K562 (cell line): ENCODE data around the gene HOXC10. TPM values are rescaled to one million over a fixed set of nuclear protein-coding genes. Genes with fewer than 3 reads are reported as not detected.

Experiments used
- ATAC-seq: fragments of 200-7000 bp; cut with Tn5 transposase; 3 replicates; pipeline ENCODE4 v1.9.1; 2020; ENCODE audit warnings: moderate library complexity
- BruUV-seq: library from RNA; stranded (reverse); fragments of 400-500 nt; replicated peaks from 2 replicates; lab custom pipeline; 2021; lab: Mats Ljungman, UMichigan
- CTCF ChIA-PET: fragments of 300-600 bp; formaldehyde crosslinking; extraction: SDS; loops from one replicate; lab custom pipeline; 2021; ENCODE audit warnings: low intra/inter-chr PET ratio; lab: Yijun Ruan, JAX
- POLR2A ChIA-PET: fragments of 300-600, 350-650 bp; sonication (Branson Sonifier 250); formaldehyde crosslinking; extraction: SDS; loops from one replicate; lab custom pipeline; 2021; ENCODE audit warnings: antibody characterized with exemption, inconsistent platforms; lab: Yijun Ruan, JAX
- DNase-seq, 4 experiments: peaks; one replicate each; pipeline versions ENCODE4 v3.0.0 to v3.0.0-alpha.2; 2011 to 2018; ENCODE audit warnings: low spot score in 3 of 4, mixed read lengths in 3 of 4; ENCODE audit errors: extremely low read depth in 1 of 4
- FAIRE-seq: peaks from 2 replicates; lab custom pipeline; 2011; peaks lifted over from hg19 to GRCh38; lab: Jason Lieb, UNC
- H2AFZ ChIP-seq: 2 replicates; pipeline ENCODE4 v1.6.0; 2011; ENCODE audit warnings: low read depth, low read length, control low read depth, inconsistent platforms
- H3K27ac ChIP-seq: fragments of 200-600 bp; 3 replicates; pipeline ENCODE4 v1.8.0; 2011; ENCODE audit warnings: low read depth, mild to moderate bottlenecking, control low read depth, inconsistent platforms, low read length, moderate library complexity, mixed read lengths; ENCODE audit errors: extremely low read depth
- H3K27me3 ChIP-seq, 2 experiments: fragments of 300-600 bp in 1 of 2; 2 replicates in 1 of 2; 3 replicates in 1 of 2; pipeline versions ENCODE4 v1.6.0 to v1.8.0; 2011; ENCODE audit warnings: inconsistent platforms in 2 of 2, low read length in 2 of 2, mild to moderate bottlenecking in 1 of 2, mixed read lengths in 1 of 2, moderate library complexity in 1 of 2; ENCODE audit not compliant: control insufficient read depth in 2 of 2, insufficient read depth in 2 of 2
- H3K36me3 ChIP-seq: fragments of 300-600 bp; 3 replicates; pipeline ENCODE4 v1.8.0; 2011; ENCODE audit warnings: mild to moderate bottlenecking, low read length, inconsistent platforms; ENCODE audit not compliant: control insufficient read depth, insufficient read depth
- H3K4me1 ChIP-seq, 2 experiments: fragments of 200-600 bp in 1 of 2; replicated peaks in 1 of 2; 2 replicates in 1 of 2; 3 replicates in 1 of 2; pipeline versions ENCODE4 v1.5.1 to v1.8.0; 2011; ENCODE audit warnings: inconsistent platforms in 2 of 2, low read length in 2 of 2, mild to moderate bottlenecking in 1 of 2, mixed read lengths in 1 of 2, moderate library complexity in 1 of 2; ENCODE audit not compliant: control insufficient read depth in 2 of 2, insufficient read depth in 2 of 2
- H3K4me2 ChIP-seq: 2 replicates; pipeline ENCODE4 v1.6.1; 2011; ENCODE audit warnings: low read length, control low read depth, inconsistent platforms, mixed read lengths; ENCODE audit not compliant: insufficient read depth
- H3K4me3 ChIP-seq: fragments of 200-600 bp; sonication (generic), shearing (Covaris generic); 2 replicates; pipeline ENCODE4 v1.5.1; 2016; ENCODE audit warnings: control low read depth, inconsistent platforms
- H3K79me2 ChIP-seq: fragments of 200-600 bp; 3 replicates; pipeline ENCODE4 v1.8.0; 2011; ENCODE audit warnings: low read length, inconsistent platforms; ENCODE audit not compliant: control insufficient read depth, insufficient read depth
- H3K9ac ChIP-seq, 2 experiments: 2 replicates each; pipeline versions ENCODE4 v1.6.0 to v1.6.1; 2011; ENCODE audit warnings: low read depth in 2 of 2, low read length in 2 of 2, control low read depth in 1 of 2, inconsistent platforms in 1 of 2, mild to moderate bottlenecking in 1 of 2, mixed read lengths in 1 of 2; ENCODE audit not compliant: insufficient read depth in 1 of 2
- H3K9me1 ChIP-seq: one replicate; pipeline ENCODE4 v1.6.0; 2011; ENCODE audit warnings: inconsistent platforms, mild to moderate bottlenecking, low read length, moderate library complexity; ENCODE audit not compliant: control insufficient read depth, insufficient read depth
- H3K9me3 ChIP-seq: replicated peaks from 2 replicates; pipeline ENCODE4 v1.5.1; 2011; ENCODE audit warnings: low read depth, low read length, inconsistent platforms; ENCODE audit not compliant: control insufficient read depth, insufficient read depth
- H4K20me1 ChIP-seq: replicated peaks from 2 replicates; pipeline ENCODE4 v1.6.1; 2011; ENCODE audit warnings: low read length, inconsistent platforms, mixed read lengths; ENCODE audit not compliant: control insufficient read depth, insufficient read depth
- C11orf30 ChIP-seq: fragments of 450-650 bp; IDR thresholded peaks from 2 replicates; pipeline ENCODE4 v1.6.1; 2016; ENCODE audit warnings: low read depth, mild to moderate bottlenecking
- ELF1 ChIP-seq: fragments of 200-800 bp; sonication (Bioruptor generic); IDR thresholded peaks from 2 replicates; pipeline ENCODE4 v1.6.1; 2016; ENCODE audit warnings: missing genetic modification characterization, missing compliant biosample characterization
- SPI1 ChIP-seq: IDR thresholded peaks from 2 replicates; pipeline ENCODE4 v1.6.1; 2011; ENCODE audit warnings: low read depth, low read length, control low read depth, borderline replicate concordance
- WGBS: fragments of 100-300 bp; shearing (Covaris generic); methylation state at CpG from one replicate; pipeline ENCODE4 v1.1.6; 2016; ENCODE audit warnings: low coverage, mixed read lengths; ENCODE audit not compliant: insufficient coverage; ENCODE audit errors: missing lambda C conversion rate; 5-methylcytosine and 5-hydroxymethylcytosine counted together
- in situ Hi-C: fragments of 300-500 bp; cut with MboI; formaldehyde crosslinking; loops from 4 replicates; pipeline ENCODE4 v1.15.0; 2018; ENCODE audit warnings: inconsistent platforms, mixed read lengths
- intact Hi-C: fragments of 100-400 bp; cut with micrococcal nuclease; formaldehyde crosslinking; loops from 2 replicates; pipeline ENCODE4 v1.14.2; 2022
- polyA plus RNA-seq, 8 experiments: library from polyadenylated mRNA; depleted of rRNA in 4 of 8; stranded (reverse) in 5 of 8; unstranded in 3 of 8; fragments of >200 nt; fragmentation: Nextera tagmentation in 2 of 8; fragmentation: Illumina TruSeq in 1 of 8; extraction: Ambion mirVana in 2 of 8; extraction: Trizol in 1 of 8; gene quantifications; 2 replicates each; pipeline versions ENCODE4 v1.2.1 to v1.2.3, GENCODE V29; 2011 to 2014; ENCODE audit warnings: inconsistent platforms in 1 of 8, missing spikeins in 1 of 8
- total RNA-seq, 7 experiments: library from RNA; depleted of rRNA in 6 of 7; stranded (reverse); fragments of >200 nt in 6 of 7; fragmentation: Illumina TruSeq in 2 of 7; extraction: Trizol in 2 of 7; gene quantifications; 2 replicates each; pipeline versions ENCODE4 v1.2.1 to v1.2.3, GENCODE V29; 2011 to 2021; ENCODE audit warnings: low replicate concordance in 1 of 7
- TF ChIP-seq, protein P1 (sequence below), 3 experiments: fragments of 200-800 bp in 1 of 3; sonication (Bioruptor generic) in 1 of 3; sonication (generic) in 1 of 3; formaldehyde crosslinking in 1 of 3; IDR thresholded peaks; 2 replicates each; pipeline versions ENCODE4 v1.6.1 to v1.8.0; 2016 to 2022; ENCODE audit warnings: mild to moderate bottlenecking in 2 of 3, missing compliant biosample characterization in 2 of 3, missing genetic modification characterization in 2 of 3, missing genetic modification reagents in 1 of 3
- TF ChIP-seq, protein P2 (sequence below): fragments of 450-650 bp; IDR thresholded peaks from 2 replicates; pipeline ENCODE4 v1.6.1; 2016; ENCODE audit warnings: missing biosample characterization, missing genetic modification characterization

HOXC10 gene
- total and polyA plus RNA-seq, 9 of the 15 experiments (the other 6 are each of a cell fraction or from before 2014, with no cell fraction given), result 0.13 to 0.77 (median 0.35) TPM; not detected in 2

DNA sequence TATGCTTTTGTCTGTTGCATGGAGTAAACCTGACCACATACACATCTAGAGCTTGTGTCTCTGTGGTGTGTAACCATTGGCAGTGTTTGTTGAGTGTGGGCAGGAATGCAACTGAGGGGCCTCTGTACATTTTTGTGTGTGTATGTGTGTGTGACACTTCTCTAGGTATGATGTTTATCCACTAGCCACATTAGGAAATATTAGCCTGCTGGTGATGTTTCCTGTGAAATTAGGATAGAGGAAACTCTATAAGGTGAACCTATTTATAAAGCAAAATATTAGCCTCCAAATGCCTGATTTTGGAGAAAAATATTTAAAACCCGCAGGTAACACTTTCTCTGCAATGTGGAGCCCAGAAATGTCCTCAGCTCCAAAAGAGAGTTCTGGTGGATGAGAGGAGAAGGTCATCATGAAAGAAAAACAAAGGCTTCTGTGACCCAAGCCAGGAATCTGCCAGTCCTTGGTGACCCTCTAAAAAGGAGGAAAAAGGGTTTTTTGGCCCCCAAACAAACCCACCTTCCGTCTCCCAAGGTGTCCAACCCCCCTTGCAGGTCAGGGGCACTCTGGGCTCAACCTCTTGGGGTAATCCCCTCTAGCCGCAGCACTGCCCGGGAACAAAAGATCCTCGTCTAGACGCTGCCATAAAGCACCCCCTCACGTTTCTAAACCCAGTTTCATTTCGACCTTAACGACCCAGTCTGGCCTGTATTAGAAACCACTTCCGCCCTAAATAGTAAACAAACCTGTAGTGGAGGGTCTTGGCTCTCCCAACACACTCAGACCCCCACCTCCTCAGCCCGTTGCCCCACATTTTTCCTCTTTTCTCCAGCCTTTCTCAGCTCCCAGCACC, 7.1 kb upstream of the HOXC10 start:
- peak overlapping the region; percentile 44 for H3K4me2 ChIP-seq
- FAIRE-seq, result no peak
- H3K9me3 ChIP-seq, result no peaks in the 10 kb centered on the region
- H3K4me3 ChIP-seq, result no peak overlapping the region
- TF ChIP-seq, protein P1, sequence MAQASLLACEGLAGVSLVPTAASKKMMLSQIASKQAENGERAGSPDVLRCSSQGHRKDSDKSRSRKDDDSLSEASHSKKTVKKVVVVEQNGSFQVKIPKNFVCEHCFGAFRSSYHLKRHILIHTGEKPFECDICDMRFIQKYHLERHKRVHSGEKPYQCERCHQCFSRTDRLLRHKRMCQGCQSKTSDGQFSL (CRISPR knock-in tag; IDR thresholded peaks at IDR 0.05), result no peak
- TF ChIP-seq, protein P1 (tag; IDR thresholded peaks at IDR 0.05), result 0 out of 4 replicates have a peak, but pooled peaks of 1 of the 2 experiments have one; percentile 30
- TF ChIP-seq, protein P2, sequence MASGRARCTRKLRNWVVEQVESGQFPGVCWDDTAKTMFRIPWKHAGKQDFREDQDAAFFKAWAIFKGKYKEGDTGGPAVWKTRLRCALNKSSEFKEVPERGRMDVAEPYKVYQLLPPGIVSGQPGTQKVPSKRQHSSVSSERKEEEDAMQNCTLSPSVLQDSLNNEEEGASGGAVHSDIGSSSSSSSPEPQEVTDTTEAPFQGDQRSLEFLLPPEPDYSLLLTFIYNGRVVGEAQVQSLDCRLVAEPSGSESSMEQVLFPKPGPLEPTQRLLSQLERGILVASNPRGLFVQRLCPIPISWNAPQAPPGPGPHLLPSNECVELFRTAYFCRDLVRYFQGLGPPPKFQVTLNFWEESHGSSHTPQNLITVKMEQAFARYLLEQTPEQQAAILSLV (tag), result no peak
- peak; percentile 29; the same call in 1 of the 2 replicates for TF ChIP-seq SPI1
- no peak for TF ChIP-seq C11orf30
- TF ChIP-seq ELF1 (tag), result 0 out of 2 replicates have a peak, but pooled peaks have one; percentile 23
- H3K9me1 ChIP-seq, result no peaks in the 10 kb centered on the region
- 0 out of 3 replicates have a peak, but pooled peaks have one; percentile 21 for ATAC-seq
- H3K36me3 ChIP-seq, result no peaks in the 10 kb centered on the region
- in situ Hi-C loops, result no loop called here
- WGBS, result 9% methylated on average over 10 of the region's 11 CpGs
- no peak overlapping the region for H3K27ac ChIP-seq
- peaks cover 5% of the 10 kb centered on the region; the same call in 1 of the 2 replicates for H4K20me1 ChIP-seq
- peaks cover 2 to 29% of the 10 kb centered on the region in 2 experiments; a peak in 2 of 5 replicates for H3K4me1 ChIP-seq
- CTCF ChIA-PET, result no interaction called here
- intact Hi-C loops, result no loop called here
- no peaks in the 10 kb centered on the region for H3K79me2 ChIP-seq
- POLR2A ChIA-PET, result interaction anchor here (0.5 to 1.9 kb wide), 4 partner anchors 10 to 554 kb away, joined by 3 to 11 read pairs (median 4); partner anchors contain the start of gene HOXC9
- H3K9ac ChIP-seq, result peak overlapping the region in 1 of 2 experiments; percentile 67; a peak in 1 of 4 replicates
- H3K27me3 ChIP-seq, result peaks cover 44 to 55% of the 10 kb centered on the region in 2 experiments
- H2AFZ ChIP-seq, result peak overlapping the region; percentile 76
- no TSS peak for BruUV-seq
- no peak for DNase-seq
